Measurements from ENCODE around the gene FKBP6.

The FKBP6 gene

DNA sequence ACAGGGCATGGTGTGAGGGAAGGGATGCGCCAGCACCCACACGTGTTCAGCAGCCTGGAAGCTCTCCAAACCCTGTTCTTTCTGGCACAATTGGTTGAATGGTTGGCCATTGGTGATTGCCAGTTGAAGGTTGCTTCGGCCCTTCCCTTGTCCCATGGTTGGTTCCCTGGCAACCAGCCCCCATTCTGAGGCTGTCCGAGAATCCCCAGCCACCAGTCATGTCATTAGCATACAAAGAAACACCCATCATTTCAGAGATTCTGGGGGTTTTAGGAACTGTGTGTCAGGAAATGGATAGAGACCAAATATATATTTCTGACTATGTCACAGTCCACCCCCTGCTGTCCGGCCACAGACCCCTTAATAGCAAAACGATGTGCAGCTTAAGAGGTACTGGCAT lies 21.8 kb downstream of the FKBP6 start:
- Histone ChIP-seq H3K9me3 (ENCODE audit: insufficient read depth, low read length, severe bottlenecking) (no peaks in the 10 kb centered on the region), H3K4me2 (ENCODE audit: insufficient read depth, low read length) (no peak overlapping the region), H3K27ac (ENCODE audit: low read length) (no peak overlapping the region), H3K36me3 (ENCODE audit: insufficient read depth, low read length) (no peaks in the 10 kb centered on the region), H3K27me3 (ENCODE audit: insufficient read depth, low read length, poor library complexity) (no peaks in the 10 kb centered on the region), H4K20me1 (ENCODE audit: insufficient read depth, low read length) (no peaks in the 10 kb centered on the region), H3K79me2 (ENCODE audit: insufficient read depth, low read length) (no peaks in the 10 kb centered on the region), H2AFZ (ENCODE audit: low read depth, low read length) (no peak overlapping the region), H3K4me3 (ENCODE audit: low read depth in 1 of 2, low read length in 2 of 2) (no peak overlapping the region), H3K9ac (ENCODE audit: low read depth, low read length) (no peak overlapping the region), H3K4me1 (ENCODE audit: insufficient read depth, low read length) (no peaks in the 10 kb centered on the region)
- TF ChIP-seq CTCF (IDR thresholded peaks at IDR 0.05; ENCODE audit: borderline replicate concordance, extremely low read depth, low read length, poor library complexity, severe bottlenecking), result no peak
- no peak for TF ChIP-seq EZH2 (IDR thresholded peaks at IDR 0.05; ENCODE audit: borderline replicate concordance, low read depth, low read length, severe bottlenecking)
- ATAC-seq (ENCODE audit: insufficient read depth, low read depth), result no peak
- DNase-seq, result no peak

DNA sequence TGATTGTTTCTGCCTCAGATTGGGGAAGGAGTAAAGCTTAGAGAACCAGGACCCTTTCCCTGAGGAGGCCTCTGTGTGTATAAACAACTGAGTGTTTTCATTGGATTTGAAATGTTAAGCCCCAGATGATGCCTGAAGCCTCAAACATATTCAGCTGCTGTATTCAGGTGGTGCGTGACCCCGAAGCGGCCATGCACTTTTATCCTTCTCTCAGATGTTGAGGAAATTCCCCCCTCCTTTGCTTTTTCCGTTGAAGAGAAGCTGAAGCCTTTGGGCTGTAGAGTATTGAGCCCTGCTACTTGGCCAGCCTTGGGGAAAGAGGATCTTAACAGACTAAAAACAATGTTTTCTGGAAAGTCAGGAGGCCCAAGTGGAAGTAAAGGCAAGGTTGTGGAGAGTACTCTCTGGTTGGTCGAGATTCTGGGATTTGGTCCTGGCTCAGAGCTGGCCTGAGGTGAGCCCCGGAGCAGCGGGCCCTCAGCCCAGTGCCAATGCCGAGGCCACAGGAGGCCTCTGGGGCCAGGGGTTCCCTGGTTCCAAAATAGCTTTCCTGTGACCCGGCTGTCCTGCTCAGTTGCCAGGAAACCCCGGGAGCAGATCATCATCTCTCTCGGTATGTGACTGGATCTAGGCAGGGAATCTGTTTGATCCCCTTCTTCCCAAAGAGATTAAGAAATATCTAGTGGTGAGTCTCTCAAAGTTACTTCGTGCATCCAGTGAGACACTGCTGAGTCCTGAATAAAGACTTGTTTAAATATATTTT lies 22.5 kb downstream of the FKBP6 start:
- no peak overlapping the region for H3K27ac ChIP-seq (ENCODE audit: low read length)
- H3K4me2 ChIP-seq (ENCODE audit: insufficient read depth, low read length), result no peak overlapping the region
- H3K9me3 ChIP-seq (ENCODE audit: insufficient read depth, low read length, severe bottlenecking), result no peaks in the 10 kb centered on the region
- no peaks in the 10 kb centered on the region for H3K27me3 ChIP-seq (ENCODE audit: insufficient read depth, low read length, poor library complexity)
- H3K4me1 ChIP-seq (ENCODE audit: insufficient read depth, low read length), result no peaks in the 10 kb centered on the region
- no peaks in the 10 kb centered on the region for H3K79me2 ChIP-seq (ENCODE audit: insufficient read depth, low read length)
- H3K4me3 ChIP-seq (ENCODE audit: low read depth in 1 of 2, low read length in 2 of 2), result no peak overlapping the region
- TF ChIP-seq EZH2 (IDR thresholded peaks at IDR 0.05; ENCODE audit: borderline replicate concordance, low read depth, low read length, severe bottlenecking), result no peak
- no peak for TF ChIP-seq CTCF (IDR thresholded peaks at IDR 0.05; ENCODE audit: borderline replicate concordance, extremely low read depth, low read length, poor library complexity, severe bottlenecking)
- H3K36me3 ChIP-seq (ENCODE audit: insufficient read depth, low read length), result no peaks in the 10 kb centered on the region
- ATAC-seq (ENCODE audit: insufficient read depth, low read depth) (no peak), DNase-seq (no peak)
- H4K20me1 ChIP-seq (ENCODE audit: insufficient read depth, low read length), result no peaks in the 10 kb centered on the region
- H3K9ac ChIP-seq (ENCODE audit: low read depth, low read length), result no peak overlapping the region
- no peak overlapping the region for H2AFZ ChIP-seq (ENCODE audit: low read depth, low read length)

DNA sequence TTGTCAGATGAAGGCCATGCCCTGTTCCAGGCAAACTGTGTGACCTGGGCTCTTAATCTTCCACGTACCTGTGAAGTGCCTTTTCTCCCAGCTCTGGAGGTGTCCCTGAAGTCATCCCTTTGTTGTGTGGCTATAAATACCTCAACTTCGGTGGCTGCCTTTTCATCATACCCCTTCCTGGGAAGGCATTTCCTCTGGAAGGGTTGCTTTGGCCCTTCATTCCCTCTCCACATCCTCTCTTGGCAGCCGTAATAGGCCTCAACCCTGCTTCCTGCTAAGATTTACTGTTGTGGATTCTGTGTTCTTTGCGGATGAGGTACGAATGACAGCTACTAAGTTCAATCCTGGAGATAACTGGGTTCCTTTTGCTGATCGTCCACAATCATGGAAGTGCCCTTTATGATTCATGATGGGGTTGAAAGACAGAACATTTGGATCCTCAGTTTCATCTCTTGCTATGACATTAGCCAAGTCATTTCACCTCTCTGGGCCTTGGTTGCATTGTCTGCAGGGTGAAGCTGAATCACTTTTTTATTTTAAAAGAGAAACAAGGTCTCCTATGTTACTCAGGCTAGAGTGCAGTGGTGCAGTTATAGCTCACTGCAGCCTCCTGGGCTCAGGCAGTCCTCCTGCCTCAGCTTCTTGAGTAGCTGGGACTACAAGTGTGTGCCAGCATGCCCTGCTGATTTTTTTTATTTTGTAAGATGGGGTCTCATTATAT lies 23.6 kb downstream of the FKBP6 start:
- DNase-seq, result no peak
- Histone ChIP-seq H2AFZ (ENCODE audit: low read depth, low read length) (no peak overlapping the region), H3K9me3 (ENCODE audit: insufficient read depth, low read length, severe bottlenecking) (no peaks in the 10 kb centered on the region), H3K27ac (ENCODE audit: low read length) (no peak overlapping the region), H3K9ac (ENCODE audit: low read depth, low read length) (no peak overlapping the region), H4K20me1 (ENCODE audit: insufficient read depth, low read length) (no peaks in the 10 kb centered on the region), H3K27me3 (ENCODE audit: insufficient read depth, low read length, poor library complexity) (no peaks in the 10 kb centered on the region), H3K79me2 (ENCODE audit: insufficient read depth, low read length) (no peaks in the 10 kb centered on the region), H3K4me2 (ENCODE audit: insufficient read depth, low read length) (no peak overlapping the region), H3K4me3 (ENCODE audit: low read depth in 1 of 2, low read length in 2 of 2) (no peak overlapping the region), H3K36me3 (ENCODE audit: insufficient read depth, low read length) (no peaks in the 10 kb centered on the region), H3K4me1 (ENCODE audit: insufficient read depth, low read length) (no peaks in the 10 kb centered on the region)
- TF ChIP-seq CTCF (IDR thresholded peaks at IDR 0.05; ENCODE audit: borderline replicate concordance, extremely low read depth, low read length, poor library complexity, severe bottlenecking) (no peak), EZH2 (IDR thresholded peaks at IDR 0.05; ENCODE audit: borderline replicate concordance, low read depth, low read length, severe bottlenecking) (no peak)
- no peak for ATAC-seq (ENCODE audit: insufficient read depth, low read depth)

Measured in DND-41 (cell line).